ENCODE results near the gene PRELP.
A peak's percentile ranks its signal among the peaks of the same experiment; 100 is the strongest.

Gene PRELP

DNA sequence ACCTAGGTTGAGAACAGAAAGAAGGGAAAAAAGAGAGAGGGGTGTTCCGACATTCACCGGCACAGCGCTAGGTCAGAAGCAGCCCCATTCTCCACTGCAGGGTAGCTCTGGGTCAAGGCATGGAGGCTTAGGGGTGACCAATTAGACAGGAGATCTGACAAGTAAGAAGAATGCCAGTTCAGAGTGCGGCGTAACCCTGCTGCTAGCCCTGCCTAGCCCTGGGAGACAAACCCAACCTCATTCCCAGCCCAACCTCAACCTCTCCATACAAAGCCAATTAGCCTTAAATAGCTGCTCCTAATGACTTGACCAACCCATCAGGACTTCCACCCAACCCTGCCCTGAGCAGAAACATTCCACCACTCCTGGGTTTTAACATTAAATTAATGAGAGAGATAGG, 3.4 kb downstream of the PRELP start:
- no peak for DNase-seq (ENCODE audit: low read depth)

DNA sequence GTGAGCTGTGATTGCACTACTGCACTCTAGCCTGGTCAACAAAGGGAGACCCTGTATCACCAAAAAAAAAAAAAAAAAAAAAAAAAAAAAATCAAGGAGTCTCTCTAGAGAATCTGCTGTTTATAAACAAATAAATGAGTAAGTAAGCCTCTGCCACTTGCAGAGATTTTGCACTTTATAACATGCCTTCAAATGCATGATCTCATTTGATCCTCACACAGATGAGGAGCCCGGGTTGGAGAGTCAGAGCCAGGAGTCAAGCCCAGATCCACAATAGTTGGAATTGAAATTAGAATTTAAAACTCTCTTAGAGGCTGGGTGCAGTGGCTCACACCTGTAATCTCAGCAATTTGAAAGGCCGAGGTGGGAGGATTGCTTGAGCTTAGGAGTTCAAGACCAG, 4.0 kb downstream of the PRELP start:
- DNase-seq (ENCODE audit: low read depth) = no peak

DNA sequence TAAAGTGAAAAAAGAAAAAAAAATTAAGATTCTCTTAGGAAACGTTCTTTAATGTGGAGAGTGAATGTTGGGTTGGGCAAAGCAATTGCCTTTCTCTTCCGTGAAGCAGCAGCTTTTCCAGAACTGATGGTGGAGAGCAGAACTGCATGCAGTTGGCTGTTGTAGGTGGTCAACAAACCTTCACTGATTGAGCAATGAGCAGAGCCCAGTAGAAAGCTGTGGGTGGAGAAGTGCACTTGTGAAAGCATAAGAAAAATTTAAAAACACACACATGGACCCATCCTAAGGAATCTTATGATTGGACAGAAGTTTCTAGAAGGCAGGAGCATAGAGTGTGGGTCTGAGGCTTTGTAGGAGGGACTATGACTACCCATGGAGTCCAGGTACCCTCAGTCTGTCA, 4.5 kb downstream of the PRELP start:
- DNase-seq (ENCODE audit: low read depth) = no peak

DNA sequence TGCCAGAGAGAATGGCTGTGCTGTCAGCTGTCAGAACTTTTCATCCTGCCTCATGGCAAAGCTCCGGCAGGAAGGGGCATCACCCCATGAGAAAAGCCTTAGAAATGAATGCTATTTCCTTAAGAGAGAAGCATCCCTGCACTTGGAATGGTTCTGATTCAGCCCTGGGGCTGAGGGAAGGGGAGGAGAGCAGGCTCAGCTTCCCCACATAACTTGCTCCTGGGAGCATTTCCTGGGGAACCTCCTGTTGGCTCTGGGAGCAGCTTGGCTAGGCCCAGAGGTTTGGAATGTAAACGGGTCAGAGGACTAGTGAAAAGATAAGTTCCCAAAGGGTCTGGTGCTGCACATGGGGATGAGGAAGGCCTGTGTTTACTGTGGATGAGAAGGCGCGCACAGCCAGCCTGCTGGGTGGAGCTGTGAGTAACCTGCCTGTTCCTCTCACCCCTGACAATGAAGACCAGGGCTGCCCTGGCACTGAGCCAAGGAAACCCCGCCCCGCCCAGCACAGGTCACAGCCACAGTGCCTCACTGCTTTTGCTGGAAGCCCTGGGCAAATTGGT, 5.0 kb downstream of the PRELP start:
- DNase-seq (ENCODE audit: low read depth) = peak; percentile 92

DNA sequence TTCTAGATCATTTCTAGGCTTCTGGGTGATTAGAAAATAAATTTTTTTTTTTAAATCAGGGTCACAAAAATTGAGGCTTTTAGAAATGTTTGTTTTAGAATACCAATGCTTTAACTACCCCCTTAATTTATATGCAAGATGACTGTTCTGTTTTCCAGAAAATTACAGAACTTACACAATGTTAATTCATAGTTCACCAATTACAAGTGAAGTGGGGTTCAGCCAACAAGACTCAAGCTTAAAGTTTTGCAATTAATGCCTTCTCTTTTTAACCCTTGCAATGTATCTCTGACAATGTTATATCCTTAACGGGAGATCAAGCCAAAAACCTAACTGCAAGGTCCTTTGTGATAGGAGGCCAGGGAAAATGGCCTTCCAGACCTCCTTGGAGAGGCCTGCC, 5.6 kb downstream of the PRELP start:
- no peak for DNase-seq (ENCODE audit: low read depth)

- no peak for DNase-seq (ENCODE audit: low read depth)
Measured at GRCh38 chr1:203486618-203487370, 11.2 kb downstream of the PRELP start.

- DNase-seq (ENCODE audit: low read depth) = no peak
Measured at GRCh38 chr1:203488539-203488938, 12.9 kb downstream of the PRELP start.

DNA sequence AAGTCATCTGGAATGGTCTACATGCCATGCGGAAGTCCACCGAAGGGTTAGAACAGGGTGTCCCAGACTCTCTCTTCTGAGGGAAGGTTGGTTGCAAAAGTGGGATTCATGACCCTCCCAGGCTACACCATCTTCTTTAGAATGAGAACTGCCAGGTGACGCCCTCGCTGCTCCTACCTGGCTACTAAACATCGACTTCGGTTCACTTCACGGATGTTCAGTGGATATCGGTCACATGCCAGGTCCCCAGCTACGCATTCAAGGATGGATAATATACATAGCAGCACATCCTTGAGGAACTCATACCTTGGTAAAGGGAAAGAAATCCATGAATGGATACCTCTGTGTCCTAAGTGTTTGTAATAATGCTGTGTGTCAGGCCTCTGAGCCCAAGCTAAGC, 15.0 kb downstream of the PRELP start:
- DNase-seq (ENCODE audit: low read depth) = no peak

GRCh38 chr1:203491664-203492063, 16.1 kb downstream of the PRELP start:
- DNase-seq (ENCODE audit: low read depth) = no peak

DNA sequence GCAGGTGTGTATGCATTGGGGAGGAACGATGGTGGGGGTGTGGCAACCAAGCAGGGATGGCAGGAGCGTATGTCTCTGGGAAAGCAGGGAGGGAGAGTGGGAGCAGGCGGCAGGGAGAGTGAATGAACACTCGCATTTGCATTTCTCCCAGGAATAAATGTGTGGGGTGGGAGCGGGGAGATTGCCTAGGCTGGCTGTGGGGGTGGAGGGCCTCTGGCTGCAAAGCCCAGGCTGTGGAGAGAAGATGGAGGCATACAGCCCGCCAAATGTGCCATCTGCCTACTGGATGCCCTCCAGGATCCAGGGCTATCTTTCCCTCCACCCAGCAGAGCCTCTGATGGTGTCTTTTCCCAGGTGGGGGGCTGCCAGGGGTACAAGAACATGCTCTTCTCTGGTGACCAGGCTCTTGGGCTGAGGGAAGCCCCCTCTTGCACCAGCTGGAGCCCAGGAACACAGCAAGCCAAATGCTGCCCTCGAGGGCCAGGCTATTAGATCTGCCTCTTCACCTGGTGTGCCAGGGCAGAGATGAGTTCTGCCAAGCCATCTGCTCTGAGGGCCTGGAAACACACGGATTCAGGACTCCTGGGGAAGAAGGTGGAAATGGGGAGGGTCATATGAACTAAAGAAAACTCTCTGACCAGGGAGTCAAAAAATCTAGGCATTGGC, 16.6 kb downstream of the PRELP start:
- no peak for DNase-seq (ENCODE audit: low read depth)

- DNase-seq (ENCODE audit: low read depth) = no peak
Measured at GRCh38 chr1:203492748-203493130, 17.1 kb downstream of the PRELP start.

GRCh38 chr1:203493901-203494300, 18.3 kb downstream of the PRELP start, which contains the start of gene OPTC:
OPTC (plus strand) TSS chr1:203494153; CDS start chr1:203496006, 1,853 bp downstream.
- no peak for DNase-seq (ENCODE audit: low read depth)

GRCh38 chr1:203495845-203496244, 20.2 kb downstream of the PRELP start:
- DNase-seq (ENCODE audit: low read depth) = no peak

GRCh38 chr1:203497269-203497777, 21.7 kb downstream of the PRELP start:
- no peak for DNase-seq (ENCODE audit: low read depth)

DNA sequence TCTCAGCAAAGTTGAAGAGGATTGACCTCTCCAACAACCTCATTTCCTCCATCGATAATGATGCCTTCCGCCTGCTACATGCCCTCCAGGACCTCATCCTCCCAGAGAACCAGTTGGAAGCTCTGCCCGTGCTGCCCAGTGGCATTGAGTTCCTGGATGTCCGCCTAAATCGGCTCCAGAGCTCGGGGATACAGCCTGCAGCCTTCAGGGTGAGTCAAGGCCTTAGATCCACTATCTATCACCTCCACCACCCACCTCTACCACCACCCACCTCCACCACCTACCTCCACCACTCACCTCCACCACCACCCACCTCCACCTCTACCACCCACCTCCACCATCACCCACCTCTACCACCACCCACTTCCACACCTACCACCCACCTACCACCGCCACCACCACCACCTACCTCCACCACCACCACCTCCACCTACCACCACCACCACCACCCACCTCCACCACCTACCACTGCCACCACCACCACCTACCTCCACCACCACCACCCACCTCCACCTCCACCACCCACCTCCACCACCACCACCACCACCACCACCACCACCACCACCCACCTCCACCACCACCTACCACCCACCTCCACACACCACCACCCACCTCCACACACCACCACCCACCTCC, 24.2 kb downstream of the PRELP start:
- DNase-seq (ENCODE audit: low read depth) = no peak

DNA sequence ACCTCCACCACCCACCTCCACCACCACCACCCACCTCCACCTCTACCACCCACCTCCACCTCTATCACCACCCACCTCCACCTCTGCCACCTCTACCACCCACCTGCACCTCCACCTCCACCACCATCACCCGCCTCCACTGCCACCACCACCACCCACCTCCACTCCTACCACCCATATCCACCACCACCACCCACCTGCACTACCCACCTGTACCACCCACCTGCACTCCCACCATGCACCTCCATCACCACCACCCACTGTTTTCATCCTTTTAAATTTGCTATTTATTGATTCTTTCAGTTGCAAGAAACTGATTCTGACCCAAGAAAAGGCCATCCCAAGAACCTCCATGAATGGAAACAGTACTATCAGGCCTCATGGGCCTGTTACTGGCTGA, 24.7 kb downstream of the PRELP start:
- no peak for DNase-seq (ENCODE audit: low read depth)

DNA sequence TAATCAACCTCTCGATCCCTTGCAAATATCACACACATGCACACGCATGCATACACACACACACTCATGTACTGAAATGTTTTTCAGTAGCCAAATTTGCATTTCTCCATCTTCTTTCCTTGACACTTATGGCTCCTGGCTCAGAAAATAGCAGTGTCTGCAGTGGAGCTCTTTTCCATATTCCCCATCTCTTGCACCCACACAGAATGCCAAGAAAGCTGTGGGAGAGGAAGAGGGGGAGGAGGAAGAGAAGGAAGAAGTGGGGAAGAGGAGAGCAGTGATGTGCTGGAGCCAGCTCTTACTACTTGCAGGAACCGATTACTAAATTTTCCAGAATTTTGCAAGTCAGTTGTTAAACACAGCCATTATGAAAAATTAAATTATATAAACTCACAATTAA, 28.2 kb downstream of the PRELP start:
- no peak for DNase-seq (ENCODE audit: low read depth)

DNA sequence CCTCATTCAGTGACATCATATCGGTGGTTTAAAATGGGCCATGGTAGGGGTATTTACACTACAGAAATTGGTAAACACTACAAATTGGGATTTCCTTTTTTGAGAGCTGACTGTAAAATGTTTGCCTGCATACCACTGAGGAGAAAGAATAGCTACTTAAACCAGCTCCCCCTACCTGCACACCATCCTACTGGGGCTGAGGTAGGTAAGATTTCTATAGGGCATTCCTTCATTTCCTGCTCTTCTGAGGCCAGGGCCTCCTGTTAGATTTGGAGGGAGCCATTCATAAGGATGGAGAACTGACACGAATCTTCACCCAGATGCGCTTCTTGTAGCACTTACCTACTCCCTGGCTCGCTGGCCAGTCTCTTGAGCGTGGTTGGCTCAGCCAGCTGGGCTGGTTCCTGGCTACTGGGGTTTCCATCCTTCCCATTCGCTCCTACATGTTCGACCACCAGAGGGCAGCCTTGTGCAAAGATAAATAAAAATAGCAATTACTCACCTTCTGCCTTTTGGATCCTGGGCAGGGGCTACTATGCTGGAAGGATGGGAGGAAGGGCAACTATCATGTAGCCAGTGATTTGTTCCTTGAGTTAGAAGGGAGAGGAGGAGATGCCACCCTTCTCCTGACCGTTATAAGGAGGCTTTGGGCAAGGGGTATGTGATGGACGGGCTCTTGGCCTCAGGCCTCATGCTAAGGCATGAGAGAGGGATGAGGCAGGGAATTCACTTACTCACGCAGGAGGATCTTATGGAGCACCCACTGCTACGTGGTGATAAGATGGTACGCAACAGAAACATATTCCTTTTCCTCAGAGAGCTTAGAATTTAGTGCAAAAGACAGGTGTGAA, 29.0 kb downstream of the PRELP start:
- peak; percentile 62 for DNase-seq (ENCODE audit: low read depth)

DNA sequence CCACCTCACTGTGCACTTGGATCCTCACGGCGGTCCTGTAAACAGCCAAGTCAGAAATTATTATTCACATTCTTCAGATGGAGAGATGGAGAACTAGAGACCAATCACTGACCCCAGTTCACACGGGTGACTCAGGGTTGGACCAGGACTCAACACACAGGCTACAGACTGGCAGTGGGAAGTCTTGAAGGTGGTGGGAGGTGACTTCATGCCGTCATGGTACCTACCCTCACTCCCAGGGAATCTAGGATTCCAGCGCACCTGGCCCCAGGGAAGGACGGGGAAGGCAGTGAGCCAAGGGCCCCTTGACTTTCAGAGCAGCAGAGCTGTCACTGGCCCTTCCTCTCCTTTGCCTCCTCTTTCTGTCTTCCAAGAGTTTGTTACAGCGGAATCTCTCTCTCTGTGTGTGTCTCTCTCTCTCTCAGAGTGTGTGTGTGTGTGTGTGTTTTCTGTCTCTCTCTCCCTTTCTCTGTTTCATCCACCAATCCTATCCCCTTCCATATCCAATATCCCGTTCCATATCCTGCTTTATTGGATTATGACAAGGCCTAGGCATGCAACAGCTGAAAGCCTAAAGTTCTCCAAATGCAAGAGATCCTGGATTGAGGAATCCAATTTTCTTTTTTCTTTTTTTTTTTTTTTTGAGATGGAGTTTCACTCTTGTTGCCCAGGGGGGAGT, 30.1 kb downstream of the PRELP start:
- no peak for DNase-seq (ENCODE audit: low read depth)

DNA sequence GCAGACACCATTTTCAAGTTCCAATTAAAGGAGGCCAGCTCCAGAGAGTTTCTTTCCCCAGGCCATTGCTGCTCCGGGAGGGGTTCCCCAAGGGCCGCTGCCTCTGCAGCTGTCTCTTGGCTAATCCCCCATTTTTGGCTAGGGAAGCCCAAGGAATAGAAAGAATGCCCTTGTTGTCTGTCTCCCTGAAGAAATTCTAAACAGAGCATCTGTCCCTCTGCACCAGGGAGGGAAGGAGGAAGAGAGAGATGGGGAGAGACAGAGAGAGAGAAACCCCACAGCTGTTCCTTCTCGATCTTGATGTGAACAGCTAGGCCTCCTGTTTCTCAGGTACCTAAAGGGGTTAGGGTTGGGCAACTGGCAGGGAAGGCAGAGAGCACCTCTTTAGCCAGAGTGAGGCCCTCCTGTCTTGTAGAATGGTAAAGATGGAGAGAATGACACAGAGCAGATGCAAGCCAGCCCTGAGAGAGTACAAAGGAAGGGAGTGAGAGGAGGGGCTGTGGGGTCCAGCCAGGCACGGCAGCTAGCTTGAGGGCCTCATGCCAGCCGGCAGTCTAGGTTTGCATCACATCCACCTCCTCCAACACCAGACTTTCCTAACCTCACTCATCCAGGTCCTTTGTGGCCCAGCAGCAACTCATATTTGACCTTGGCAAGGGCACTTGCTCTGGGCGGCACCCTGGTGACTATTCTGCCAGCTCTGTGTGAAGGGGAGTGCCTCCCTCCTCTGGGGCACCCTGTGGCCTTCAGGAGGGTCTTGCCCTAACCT, 31.4 kb downstream of the PRELP start:
- DNase-seq (ENCODE audit: low read depth) = no peak

Data from GM04504 (cell line).